H9 (cell line): ENCODE data around the gene PPP3CA. TPM values are rescaled to one million over a fixed set of nuclear protein-coding genes. Genes with fewer than 3 reads are reported as not detected.

ENCODE experiments used
- DNase-seq: peaks from one replicate; pipeline ENCODE4 v3.0.0-alpha.2; 2017
- H2AFZ ChIP-seq: one replicate; pipeline ENCODE4 v1.6.1; 2013; ENCODE audit warnings: mild to moderate bottlenecking, low read length, control low read depth, moderate library complexity
- H2AK5ac ChIP-seq: 2 replicates; pipeline ENCODE4 v1.6.1; 2013; ENCODE audit warnings: low read length, control low read depth, mixed read lengths; ENCODE audit not compliant: insufficient read length
- H2BK120ac ChIP-seq: one replicate; pipeline ENCODE4 v1.6.1; 2013; ENCODE audit warnings: low read depth, mild to moderate bottlenecking, low read length, control low read depth, inconsistent platforms; ENCODE audit not compliant: poor library complexity, severe bottlenecking
- H2BK12ac ChIP-seq: 2 replicates; pipeline ENCODE4 v1.6.1; 2013; ENCODE audit warnings: low read length, control low read depth, mixed read lengths, low read depth; ENCODE audit not compliant: insufficient read length
- H2BK15ac ChIP-seq: 2 replicates; pipeline ENCODE4 v1.6.1; 2013; ENCODE audit warnings: low read depth, low read length, control low read depth
- H2BK20ac ChIP-seq: one replicate; pipeline ENCODE4 v1.6.1; 2013; ENCODE audit warnings: low read depth, mild to moderate bottlenecking, low read length, control low read depth, inconsistent platforms; ENCODE audit not compliant: poor library complexity, severe bottlenecking
- H2BK5ac ChIP-seq: 2 replicates; pipeline ENCODE4 v1.6.1; 2013; ENCODE audit warnings: low read length, control low read depth, mixed read lengths; ENCODE audit not compliant: insufficient read length
- H3K14ac ChIP-seq: 2 replicates; pipeline ENCODE4 v1.6.1; 2013; ENCODE audit warnings: low read length, control low read depth; ENCODE audit not compliant: insufficient read depth
- H3K18ac ChIP-seq: 2 replicates; pipeline ENCODE4 v1.6.1; 2013; ENCODE audit warnings: low read depth, mild to moderate bottlenecking, mixed read lengths, low read length, control low read depth; ENCODE audit not compliant: insufficient read length
- H3K23ac ChIP-seq: 2 replicates; pipeline ENCODE4 v1.6.1; 2013; ENCODE audit warnings: low read length, control low read depth, mixed read lengths, low read depth; ENCODE audit not compliant: insufficient read length
- H3K23me2 ChIP-seq: 2 replicates; pipeline ENCODE4 v1.6.1; 2013; ENCODE audit warnings: low read depth, mild to moderate bottlenecking, mixed read lengths, low read length, control low read depth; ENCODE audit not compliant: insufficient read length, poor library complexity, severe bottlenecking
- H3K27ac ChIP-seq: 2 replicates; pipeline ENCODE4 v1.5.1; 2013; ENCODE audit warnings: low read length, control low read depth, mixed read lengths, low read depth; ENCODE audit not compliant: insufficient read length
- H3K27me3 ChIP-seq: 2 replicates; pipeline ENCODE4 v1.6.1; 2013; ENCODE audit warnings: low read length, control low read depth, inconsistent platforms; ENCODE audit not compliant: insufficient read depth
- H3K4ac ChIP-seq: 2 replicates; pipeline ENCODE4 v1.6.1; 2013; ENCODE audit warnings: low read depth, mild to moderate bottlenecking, control low read depth, inconsistent platforms, low read length, moderate library complexity
- H3K4me1 ChIP-seq: 2 replicates; pipeline ENCODE4 v1.6.1; 2013; ENCODE audit warnings: low read length, control low read depth, inconsistent platforms; ENCODE audit not compliant: insufficient read depth
- H3K4me2 ChIP-seq: 2 replicates; pipeline ENCODE4 v1.6.1; 2013; ENCODE audit warnings: low read length, control low read depth, mixed read lengths; ENCODE audit not compliant: insufficient read length, insufficient read depth
- H3K56ac ChIP-seq: 2 replicates; pipeline ENCODE4 v1.6.1; 2013; ENCODE audit warnings: low read depth, mild to moderate bottlenecking, mixed read lengths, low read length, control low read depth; ENCODE audit not compliant: insufficient read length
- H3K79me1 ChIP-seq: 2 replicates; pipeline ENCODE4 v1.6.1; 2013; ENCODE audit warnings: low read depth, mild to moderate bottlenecking, moderate library complexity, low read length, control low read depth, inconsistent platforms; ENCODE audit not compliant: insufficient read depth, poor library complexity, severe bottlenecking
- H3K79me2 ChIP-seq: 2 replicates; pipeline ENCODE4 v1.6.1; 2013; ENCODE audit warnings: low read length, control low read depth, inconsistent platforms; ENCODE audit not compliant: insufficient read depth
- H3K9ac ChIP-seq: 2 replicates; pipeline ENCODE4 v1.6.1; 2013; ENCODE audit warnings: low read length, control low read depth, mixed read lengths; ENCODE audit not compliant: insufficient read length; ENCODE audit errors: extremely low read depth
- H3K9me3 ChIP-seq: one replicate; pipeline ENCODE4 v1.6.1; 2013; ENCODE audit warnings: low read depth, low read length, inconsistent platforms; ENCODE audit not compliant: control insufficient read depth
- H3T11ph ChIP-seq: one replicate; pipeline ENCODE4 v1.6.1; 2013; ENCODE audit warnings: mild to moderate bottlenecking, low read length, control low read depth, inconsistent platforms
- H4K20me1 ChIP-seq: one replicate; pipeline ENCODE4 v1.6.1; 2013; ENCODE audit not compliant: control insufficient read depth, insufficient read length, insufficient read depth
- H4K5ac ChIP-seq: 2 replicates; pipeline ENCODE4 v1.6.1; 2013; ENCODE audit warnings: low read depth, mild to moderate bottlenecking, mixed read lengths, low read length, control low read depth; ENCODE audit not compliant: insufficient read length
- H4K8ac ChIP-seq: replicated peaks from 2 replicates; pipeline ENCODE4 v1.6.1; 2013; ENCODE audit warnings: low read length, control low read depth, mixed read lengths, low read depth; ENCODE audit not compliant: insufficient read length
- H4K91ac ChIP-seq: 2 replicates; pipeline ENCODE4 v1.6.1; 2013; ENCODE audit warnings: low read depth, mild to moderate bottlenecking, moderate library complexity, mixed read lengths, low read length, control low read depth; ENCODE audit not compliant: insufficient read length
- H3K27ac Mint-ChIP-seq, 3 experiments: 2 replicates in 2 of 3; 3 replicates in 1 of 3; pipeline ENCODE4 v1.8.0; 2020 to 2021; ENCODE audit warnings: mixed read lengths in 3 of 3, mild to moderate bottlenecking in 1 of 3, moderate library complexity in 1 of 3
- H3K27me3 Mint-ChIP-seq: 2 replicates; pipeline ENCODE4 v1.8.0; 2021; ENCODE audit warnings: low read depth, mild to moderate bottlenecking, moderate library complexity, mixed read lengths
- H3K36me3 Mint-ChIP-seq, 3 experiments: 2 replicates in 2 of 3; 3 replicates in 1 of 3; pipeline ENCODE4 v1.8.0; 2020 to 2021; ENCODE audit warnings: low read depth in 3 of 3, mixed read lengths in 3 of 3; ENCODE audit not compliant: insufficient read depth in 1 of 3
- H3K4me1 Mint-ChIP-seq, 2 experiments: 2 replicates each; pipeline ENCODE4 v1.8.0; 2020; ENCODE audit warnings: mixed read lengths in 2 of 2
- H3K4me3 Mint-ChIP-seq, 2 experiments: 2 replicates in 1 of 2; 3 replicates in 1 of 2; pipeline ENCODE4 v1.8.0; 2020 to 2021; ENCODE audit warnings: mild to moderate bottlenecking in 2 of 2, mixed read lengths in 2 of 2, moderate library complexity in 1 of 2
- H3K9me3 Mint-ChIP-seq, 2 experiments: 2 replicates in 1 of 2; 3 replicates in 1 of 2; pipeline ENCODE4 v1.8.0; 2020; ENCODE audit warnings: mild to moderate bottlenecking in 2 of 2, mixed read lengths in 2 of 2, moderate library complexity in 1 of 2
- CTCF ChIP-seq: fragments of 200-600 bp; sonication (generic); conservative IDR thresholded peaks from 3 replicates; pipeline ENCODE4 v1.8.0; 2021; ENCODE audit warnings: antibody characterized with exemption, mild to moderate bottlenecking
- WGBS: extraction: QIAGEN DNeasy Blood & Tissue Kit; methylation state at CpG from one replicate; pipeline ENCODE4 v1.1.7; 2013; ENCODE audit warnings: missing lambda C conversion rate, low lambda C conversion rate, mixed read lengths; ENCODE audit not compliant: insufficient read length; ENCODE audit errors: extremely low coverage; 5-methylcytosine and 5-hydroxymethylcytosine counted together
- total RNA-seq: library from RNA; stranded (reverse); gene quantifications from 2 replicates; pipeline ENCODE4 v1.2.1, GENCODE V29; 2021

The PPP3CA gene
- total RNA-seq, 1 experiment from 2014 or later = 16.8 TPM

GRCh38 chr4:101123231-101123630, 224.1 kb downstream of the PPP3CA start:
- no peak for TF ChIP-seq CTCF
- Histone ChIP-seq H3K14ac (no peak overlapping the region), H3K9me3 (no peaks in the 10 kb centered on the region), H4K91ac (no peak overlapping the region), H3K79me2 (no peaks in the 10 kb centered on the region), H4K20me1 (no peaks in the 10 kb centered on the region), H2AFZ (no peak overlapping the region), H2AK5ac (no peak overlapping the region), H3K27ac (no peak overlapping the region), H2BK5ac (no peak overlapping the region), H4K5ac (no peak overlapping the region), H3K79me1 (no peaks in the 10 kb centered on the region), H4K8ac (no peak overlapping the region), H2BK120ac (no peak overlapping the region), H3K18ac (no peak overlapping the region), H3K27me3 (no peaks in the 10 kb centered on the region), H3K56ac (no peak overlapping the region), H2BK15ac (no peak overlapping the region), H2BK20ac (no peak overlapping the region), H3T11ph (no peak overlapping the region), H3K4me2 (no peak overlapping the region), H3K9ac (no peak overlapping the region), H3K23ac (no peak overlapping the region), H3K4me1 (no peaks in the 10 kb centered on the region), H3K23me2 (no peaks in the 10 kb centered on the region), H2BK12ac (no peak overlapping the region), H3K4ac (no peak overlapping the region)
- WGBS = no CpG with 5 or more reads among the region's 5 CpGs
- no peak for DNase-seq
- no peaks in the 10 kb centered on the region for H3K27me3 Mint-ChIP-seq
- H3K4me1 Mint-ChIP-seq = peaks cover 8 to 11% of the 10 kb centered on the region in 2 experiments
- H3K36me3 Mint-ChIP-seq = no peaks in the 10 kb centered on the region
- no peak overlapping the region for H3K27ac Mint-ChIP-seq
- H3K9me3 Mint-ChIP-seq = no peaks in the 10 kb centered on the region
- no peak overlapping the region for H3K4me3 Mint-ChIP-seq
